ENCODE data around the gene PDZD2.

DNA sequence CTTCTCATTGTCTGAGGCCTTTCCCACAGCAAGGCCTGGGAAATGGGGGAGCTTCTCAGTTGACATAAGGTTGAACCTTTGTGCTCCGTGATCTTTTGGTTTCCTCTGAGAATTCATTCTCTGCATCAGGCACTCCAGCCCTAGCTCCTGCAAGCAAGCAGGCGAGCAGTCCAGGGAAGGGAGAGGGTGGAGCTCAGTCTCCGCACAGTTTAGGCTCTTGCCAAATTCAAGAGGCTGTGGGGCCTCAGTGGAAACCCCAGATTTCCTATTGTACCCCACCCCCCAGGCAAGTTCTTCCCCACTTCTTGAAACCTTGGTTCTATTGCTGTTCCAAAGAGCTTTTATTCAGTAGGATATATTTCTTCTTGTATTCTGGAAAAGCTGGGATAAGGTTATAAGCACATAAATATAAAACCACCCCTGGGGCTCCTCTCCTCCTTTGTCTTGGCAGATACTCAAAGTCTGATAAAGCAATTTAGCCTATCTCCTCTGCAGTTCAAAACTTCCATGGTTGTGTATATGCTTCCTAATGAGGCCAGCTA, 147.2 kb downstream of the PDZD2 start:
- TF ChIP-seq, protein P1, sequence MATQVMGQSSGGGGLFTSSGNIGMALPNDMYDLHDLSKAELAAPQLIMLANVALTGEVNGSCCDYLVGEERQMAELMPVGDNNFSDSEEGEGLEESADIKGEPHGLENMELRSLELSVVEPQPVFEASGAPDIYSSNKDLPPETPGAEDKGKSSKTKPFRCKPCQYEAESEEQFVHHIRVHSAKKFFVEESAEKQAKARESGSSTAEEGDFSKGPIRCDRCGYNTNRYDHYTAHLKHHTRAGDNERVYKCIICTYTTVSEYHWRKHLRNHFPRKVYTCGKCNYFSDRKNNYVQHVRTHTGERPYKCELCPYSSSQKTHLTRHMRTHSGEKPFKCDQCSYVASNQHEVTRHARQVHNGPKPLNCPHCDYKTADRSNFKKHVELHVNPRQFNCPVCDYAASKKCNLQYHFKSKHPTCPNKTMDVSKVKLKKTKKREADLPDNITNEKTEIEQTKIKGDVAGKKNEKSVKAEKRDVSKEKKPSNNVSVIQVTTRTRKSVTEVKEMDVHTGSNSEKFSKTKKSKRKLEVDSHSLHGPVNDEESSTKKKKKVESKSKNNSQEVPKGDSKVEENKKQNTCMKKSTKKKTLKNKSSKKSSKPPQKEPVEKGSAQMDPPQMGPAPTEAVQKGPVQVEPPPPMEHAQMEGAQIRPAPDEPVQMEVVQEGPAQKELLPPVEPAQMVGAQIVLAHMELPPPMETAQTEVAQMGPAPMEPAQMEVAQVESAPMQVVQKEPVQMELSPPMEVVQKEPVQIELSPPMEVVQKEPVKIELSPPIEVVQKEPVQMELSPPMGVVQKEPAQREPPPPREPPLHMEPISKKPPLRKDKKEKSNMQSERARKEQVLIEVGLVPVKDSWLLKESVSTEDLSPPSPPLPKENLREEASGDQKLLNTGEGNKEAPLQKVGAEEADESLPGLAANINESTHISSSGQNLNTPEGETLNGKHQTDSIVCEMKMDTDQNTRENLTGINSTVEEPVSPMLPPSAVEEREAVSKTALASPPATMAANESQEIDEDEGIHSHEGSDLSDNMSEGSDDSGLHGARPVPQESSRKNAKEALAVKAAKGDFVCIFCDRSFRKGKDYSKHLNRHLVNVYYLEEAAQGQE (IDR thresholded peaks at IDR 0.05; ENCODE audit: low read depth), result no peak
- TF ChIP-seq JUND (IDR thresholded peaks at IDR 0.05) (no peak), POLR2A (IDR thresholded peaks at IDR 0.05; ENCODE audit: borderline replicate concordance, extremely low read depth, insufficient read depth, insufficient read length) (no peak), EZH2phosphoT487 (IDR thresholded peaks at IDR 0.05; ENCODE audit: borderline replicate concordance) (no peak)
- TF ChIP-seq, protein P2, sequence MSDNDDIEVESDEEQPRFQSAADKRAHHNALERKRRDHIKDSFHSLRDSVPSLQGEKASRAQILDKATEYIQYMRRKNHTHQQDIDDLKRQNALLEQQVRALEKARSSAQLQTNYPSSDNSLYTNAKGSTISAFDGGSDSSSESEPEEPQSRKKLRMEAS (IDR thresholded peaks at IDR 0.05), result no peak
